ENCODE results near the gene OR2T35. TPM values are rescaled to one million over a fixed set of nuclear protein-coding genes. Genes with fewer than 3 reads are reported as not detected.

Gene OR2T35
- total and polyA plus RNA-seq, 12 donors = not detected

DNA sequence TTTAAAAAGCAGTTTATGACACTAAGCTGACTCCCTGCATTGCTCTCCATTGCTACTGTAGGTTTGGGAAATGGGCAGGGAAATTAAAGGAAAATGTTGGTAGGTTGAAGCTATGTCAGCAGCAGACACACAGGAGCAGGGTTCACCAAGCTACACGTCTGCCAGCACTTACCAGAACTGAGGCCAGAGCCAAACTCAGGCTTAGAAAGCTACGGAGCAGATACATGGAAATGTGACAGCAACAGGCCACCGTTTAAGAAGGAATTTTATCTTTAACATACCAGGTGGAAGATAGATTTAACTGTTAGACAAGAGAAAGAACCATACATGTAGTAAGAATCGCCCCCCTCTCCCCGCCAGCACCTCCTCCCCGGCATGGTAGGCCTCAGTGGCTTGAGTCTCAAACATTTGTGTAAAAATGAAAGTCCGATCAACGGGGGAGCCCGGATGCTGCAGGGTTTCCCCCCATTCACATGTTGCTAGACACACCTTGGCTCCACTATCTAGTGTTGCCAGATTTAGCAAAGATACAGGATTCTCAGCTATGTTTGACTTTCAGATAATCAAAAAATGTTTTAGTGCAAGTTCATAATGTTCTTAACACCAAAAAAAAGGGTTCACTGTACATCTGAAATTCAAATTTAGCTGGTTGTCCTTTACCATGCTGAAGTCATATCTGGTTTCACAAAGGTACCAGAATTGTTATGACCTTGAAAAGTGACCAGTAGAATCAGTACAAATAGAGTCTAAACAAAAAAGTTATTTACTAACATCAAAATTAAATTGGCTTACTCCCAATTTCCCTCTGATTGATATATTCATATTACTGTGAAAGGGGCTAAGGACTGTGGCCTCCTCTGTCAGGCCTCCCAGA is 16.9 kb downstream of the OR2T35 start:
- H3K36me3 ChIP-seq (replicated peaks in 1 of 2) = no peaks in the 10 kb centered on the region
- intact Hi-C loops (cut with DNase I) = no loop called here
- H3K27ac ChIP-seq = no peak overlapping the region
- H3K27me3 ChIP-seq = no peaks in the 10 kb centered on the region
- H3K9me3 ChIP-seq (replicated peaks in 1 of 3) = no peaks in the 10 kb centered on the region
- TF ChIP-seq, protein P1, sequence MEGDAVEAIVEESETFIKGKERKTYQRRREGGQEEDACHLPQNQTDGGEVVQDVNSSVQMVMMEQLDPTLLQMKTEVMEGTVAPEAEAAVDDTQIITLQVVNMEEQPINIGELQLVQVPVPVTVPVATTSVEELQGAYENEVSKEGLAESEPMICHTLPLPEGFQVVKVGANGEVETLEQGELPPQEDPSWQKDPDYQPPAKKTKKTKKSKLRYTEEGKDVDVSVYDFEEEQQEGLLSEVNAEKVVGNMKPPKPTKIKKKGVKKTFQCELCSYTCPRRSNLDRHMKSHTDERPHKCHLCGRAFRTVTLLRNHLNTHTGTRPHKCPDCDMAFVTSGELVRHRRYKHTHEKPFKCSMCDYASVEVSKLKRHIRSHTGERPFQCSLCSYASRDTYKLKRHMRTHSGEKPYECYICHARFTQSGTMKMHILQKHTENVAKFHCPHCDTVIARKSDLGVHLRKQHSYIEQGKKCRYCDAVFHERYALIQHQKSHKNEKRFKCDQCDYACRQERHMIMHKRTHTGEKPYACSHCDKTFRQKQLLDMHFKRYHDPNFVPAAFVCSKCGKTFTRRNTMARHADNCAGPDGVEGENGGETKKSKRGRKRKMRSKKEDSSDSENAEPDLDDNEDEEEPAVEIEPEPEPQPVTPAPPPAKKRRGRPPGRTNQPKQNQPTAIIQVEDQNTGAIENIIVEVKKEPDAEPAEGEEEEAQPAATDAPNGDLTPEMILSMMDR (IDR thresholded peaks at IDR 0.05) = no peak
- TF ChIP-seq POLR2A (IDR thresholded peaks at IDR 0.05) = no peak
- H3K4me3 ChIP-seq = no peak overlapping the region
- WGBS, 4 donors = 80 to 81% (median 81%) methylated on average over 9 of the region's 9 CpGs
- H3K4me1 ChIP-seq (replicated peaks in 1 of 2) = no peaks in the 10 kb centered on the region
- no peak for DNase-seq

DNA sequence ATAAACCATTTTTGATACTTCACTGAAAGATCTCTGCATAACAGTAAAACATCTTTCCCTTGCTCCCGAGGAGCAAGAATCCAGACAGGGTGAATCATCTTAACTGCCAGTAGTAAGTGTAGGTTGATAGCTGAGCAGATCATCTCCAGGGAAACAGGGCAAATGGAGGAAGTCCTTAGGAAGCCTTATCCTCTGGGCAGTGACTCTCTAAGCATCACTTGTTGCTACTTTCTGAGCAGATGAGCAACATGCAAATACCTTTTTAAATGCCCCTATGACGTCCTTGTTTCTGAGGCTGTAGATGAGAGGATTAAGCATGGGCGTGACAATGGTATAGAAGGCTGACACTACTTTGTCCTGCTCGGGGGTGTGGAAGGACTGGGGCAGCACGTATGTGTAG is 19.1 kb downstream of the OR2T35 start:
- no peaks in the 10 kb centered on the region for H3K9me3 ChIP-seq (replicated peaks in 1 of 3)
- 67 to 76% (median 68%) methylated on average over 5 of the region's 5 CpGs for WGBS, 4 donors
- no peaks in the 10 kb centered on the region for H3K27me3 ChIP-seq
- TF ChIP-seq, protein P1 (IDR thresholded peaks at IDR 0.05) = no peak
- no peak for TF ChIP-seq POLR2A (IDR thresholded peaks at IDR 0.05)
- H3K4me3 ChIP-seq = no peak overlapping the region
- H3K27ac ChIP-seq = no peak overlapping the region
- no peaks in the 10 kb centered on the region for H3K36me3 ChIP-seq (replicated peaks in 1 of 2)
- intact Hi-C loops (cut with DNase I) = no loop called here
- H3K4me1 ChIP-seq (replicated peaks in 1 of 2) = no peaks in the 10 kb centered on the region
- DNase-seq = no peak

DNA sequence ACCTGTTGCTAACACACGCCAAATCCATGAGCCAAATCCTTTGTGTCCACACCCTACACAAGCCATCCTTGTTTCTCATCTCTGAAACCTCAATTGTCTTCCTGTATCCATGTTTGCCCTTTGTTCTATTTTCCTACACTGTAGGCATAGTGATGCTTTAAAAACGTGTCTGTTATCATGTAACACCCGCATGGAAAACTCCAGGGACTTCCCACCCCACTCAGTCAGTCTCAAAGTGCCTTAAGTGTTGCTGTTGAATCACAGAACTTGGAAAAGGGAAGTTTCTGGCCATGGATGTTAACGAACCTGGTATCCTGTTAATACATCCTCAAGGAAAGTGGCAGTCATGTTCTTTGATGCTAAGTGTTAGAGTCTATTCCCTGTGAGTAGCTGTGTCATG is 19.9 kb downstream of the OR2T35 start:
- no peaks in the 10 kb centered on the region for H3K4me1 ChIP-seq (replicated peaks in 1 of 2)
- H3K27ac ChIP-seq = no peak overlapping the region
- no peak overlapping the region for H3K4me3 ChIP-seq
- DNase-seq = no peak
- intact Hi-C loops (cut with DNase I) = no loop called here
- H3K36me3 ChIP-seq (replicated peaks in 1 of 2) = no peaks in the 10 kb centered on the region
- no peaks in the 10 kb centered on the region for H3K27me3 ChIP-seq
- WGBS, 4 donors = 55 to 69% (median 61%) methylated on average over 4 of the region's 4 CpGs
- H3K9me3 ChIP-seq (replicated peaks in 1 of 3) = no peaks in the 10 kb centered on the region
- no peak for TF ChIP-seq POLR2A (IDR thresholded peaks at IDR 0.05)
- TF ChIP-seq, protein P1 (IDR thresholded peaks at IDR 0.05) = no peak

DNA sequence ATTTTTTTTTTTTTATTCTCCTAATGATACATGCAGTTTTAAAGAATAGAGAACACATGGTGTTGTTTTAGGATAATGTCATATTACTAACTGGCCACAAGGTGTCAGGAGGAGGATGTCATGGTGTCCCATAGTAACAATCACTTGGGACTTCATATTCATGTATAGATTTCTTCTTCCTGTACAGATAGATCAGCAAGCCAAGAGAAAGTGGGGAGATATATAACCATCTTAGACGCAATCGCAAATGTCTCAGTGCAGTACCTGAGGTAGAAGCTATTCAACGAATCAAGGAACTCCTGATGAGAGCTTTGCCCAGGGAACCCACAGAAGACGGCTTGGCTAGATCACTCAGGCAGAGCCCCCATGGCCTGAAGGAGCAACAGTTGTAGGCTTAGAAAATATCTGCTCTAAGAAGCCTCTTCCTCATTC is 22.5 kb downstream of the OR2T35 start:
- H3K27ac ChIP-seq = no peak overlapping the region
- intact Hi-C loops (cut with DNase I) = loop anchor here (5.0 kb wide), 1 partner anchor 185 kb away; no protein-coding TSS in a partner anchor
- DNase-seq = peak in 1 of 7 donors; percentile 1
- TF ChIP-seq, protein P1 (IDR thresholded peaks at IDR 0.05) = peak; percentile 40 to 64 (median 50)
- TF ChIP-seq POLR2A (IDR thresholded peaks at IDR 0.05) = no peak
- no peak overlapping the region for H3K4me3 ChIP-seq
- 43 to 78% (median 60%) methylated on average over 4 of the region's 4 CpGs for WGBS, 4 donors
- H3K9me3 ChIP-seq (replicated peaks in 1 of 3) = no peaks in the 10 kb centered on the region
- H3K36me3 ChIP-seq (replicated peaks in 1 of 2) = no peaks in the 10 kb centered on the region
- H3K4me1 ChIP-seq (replicated peaks in 1 of 2) = no peaks in the 10 kb centered on the region
- no peaks in the 10 kb centered on the region for H3K27me3 ChIP-seq

Measured in adrenal gland (tissue), 12 donors.